Measurements from ENCODE around the gene ITPR2. TPM values are rescaled to one million over a fixed set of nuclear protein-coding genes. Genes with fewer than 3 reads are reported as not detected.

The ITPR2 gene
- total RNA-seq, 1 donor from 2014 or later = 16.3 TPM

- Histone ChIP-seq H3K4me3 (ENCODE audit: low read depth, low read length) (no peak overlapping the region), H3K36me3 (ENCODE audit: control insufficient read depth, insufficient read depth, low read length) (no peaks in the 10 kb centered on the region), H3K27me3 (ENCODE audit: control insufficient read depth, insufficient read depth, low read length) (no peaks in the 10 kb centered on the region)
- no peak for TF ChIP-seq CTCF (IDR thresholded peaks at IDR 0.05; ENCODE audit: insufficient read depth, low read length, poor library complexity, severe bottlenecking)
- DNase-seq (ENCODE audit: low read depth) = no peak
These were observed 429.4 kb downstream of the ITPR2 start for GRCh38 chr12:26403601-26404000.

- peak; percentile 53 for DNase-seq (ENCODE audit: low read depth)
- no peak overlapping the region for H3K4me3 ChIP-seq (ENCODE audit: low read depth, low read length)
- no peaks in the 10 kb centered on the region for H3K27me3 ChIP-seq (ENCODE audit: control insufficient read depth, insufficient read depth, low read length)
- TF ChIP-seq CTCF (IDR thresholded peaks at IDR 0.05; ENCODE audit: insufficient read depth, low read length, poor library complexity, severe bottlenecking) = peak; percentile 33
- H3K36me3 ChIP-seq (ENCODE audit: control insufficient read depth, insufficient read depth, low read length) = no peaks in the 10 kb centered on the region
These were observed 430.3 kb downstream of the ITPR2 start for GRCh38 chr12:26402648-26403047.

- no peak for DNase-seq (ENCODE audit: low read depth)
- TF ChIP-seq CTCF (IDR thresholded peaks at IDR 0.05; ENCODE audit: insufficient read depth, low read length, poor library complexity, severe bottlenecking) = no peak
- no peaks in the 10 kb centered on the region for H3K36me3 ChIP-seq (ENCODE audit: control insufficient read depth, insufficient read depth, low read length)
- no peaks in the 10 kb centered on the region for H3K27me3 ChIP-seq (ENCODE audit: control insufficient read depth, insufficient read depth, low read length)
- H3K4me3 ChIP-seq (ENCODE audit: low read depth, low read length) = no peak overlapping the region
These were observed 431.1 kb downstream of the ITPR2 start for GRCh38 chr12:26401874-26402273.

GRCh38 chr12:26400627-26401026, 432.4 kb downstream of the ITPR2 start:
- Histone ChIP-seq H3K36me3 (ENCODE audit: control insufficient read depth, insufficient read depth, low read length) (no peaks in the 10 kb centered on the region), H3K27me3 (ENCODE audit: control insufficient read depth, insufficient read depth, low read length) (no peaks in the 10 kb centered on the region), H3K4me3 (ENCODE audit: low read depth, low read length) (no peak overlapping the region)
- TF ChIP-seq CTCF (IDR thresholded peaks at IDR 0.05; ENCODE audit: insufficient read depth, low read length, poor library complexity, severe bottlenecking) = no peak
- DNase-seq (ENCODE audit: low read depth) = no peak

GRCh38 chr12:26399381-26399780, 433.6 kb downstream of the ITPR2 start:
- no peaks in the 10 kb centered on the region for H3K36me3 ChIP-seq (ENCODE audit: control insufficient read depth, insufficient read depth, low read length)

More at GRCh38 chr12:26399381-26399780, 433.6 kb downstream of the ITPR2 start:
- TF ChIP-seq CTCF (IDR thresholded peaks at IDR 0.05; ENCODE audit: insufficient read depth, low read length, poor library complexity, severe bottlenecking) = no peak
- DNase-seq (ENCODE audit: low read depth) = no peak
- Histone ChIP-seq H3K4me3 (ENCODE audit: low read depth, low read length) (no peak overlapping the region), H3K27me3 (ENCODE audit: control insufficient read depth, insufficient read depth, low read length) (no peaks in the 10 kb centered on the region)

Measured in kidney epithelial cell (primary cell).